Stimulated activated CD8-positive, alpha-beta memory T cell treated with anti-CD3 and anti-CD28 coated beads, Interleukin-7, amount 100 ng/mL, for 4 hours (primary cell): Measurements from ENCODE around the gene FDX2.

Experiments
- DNase-seq, 2 donors: peaks; one replicate each; pipeline ENCODE4 v3.0.0-alpha.2; 2020; ENCODE audit warnings: low read depth in 2 of 2

The FDX2 gene

DNA sequence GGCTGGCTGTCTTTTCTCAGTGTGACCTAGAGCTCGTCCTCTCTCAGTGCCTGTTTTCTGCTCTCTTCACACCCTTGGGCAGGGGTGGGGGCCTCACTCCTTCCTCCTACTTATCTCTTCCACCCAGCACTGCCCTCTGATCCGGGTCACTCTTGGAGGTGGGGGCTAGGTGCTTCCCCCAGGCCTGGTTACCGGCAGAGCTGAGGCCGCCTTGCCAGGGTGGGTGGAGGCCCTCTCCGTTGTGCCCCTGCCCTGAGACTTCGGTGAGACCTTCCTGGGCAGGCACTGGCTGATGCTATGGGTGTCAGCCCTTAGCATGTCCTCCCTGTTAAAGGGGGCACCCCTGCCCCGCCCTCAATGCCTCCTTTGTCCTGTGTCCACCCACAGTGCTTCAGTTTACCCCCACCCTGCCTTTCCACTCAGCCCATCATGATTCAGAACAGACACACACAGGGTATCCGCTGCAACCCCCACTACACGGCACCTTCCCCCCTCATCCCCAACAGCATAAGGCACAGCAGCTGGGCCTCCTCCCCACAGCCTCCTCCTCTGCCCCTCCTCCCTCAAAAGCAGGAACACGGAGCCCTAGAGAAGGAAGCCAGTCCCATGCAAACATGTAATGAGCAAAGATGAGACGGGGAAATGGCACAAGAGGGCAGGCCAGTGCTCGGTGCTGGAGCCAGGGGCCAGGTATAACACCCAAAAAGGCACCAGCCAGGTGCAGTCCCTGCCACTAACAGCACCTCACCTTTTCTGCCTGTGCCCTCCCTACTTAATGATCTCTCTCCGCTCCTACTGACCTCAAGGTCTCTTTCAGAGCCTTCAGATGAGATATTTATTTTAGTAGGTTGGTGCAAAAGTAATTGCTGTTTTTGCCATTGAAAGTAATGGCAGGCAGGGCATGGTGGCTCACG, 16.0 kb downstream of the FDX2 start:
- no peak for DNase-seq

- DNase-seq = no peak
These were observed 19.8 kb downstream of the FDX2 start for GRCh38 chr19:10295847-10296591.

- peak in 1 of 2 donors; percentile 62 for DNase-seq
These were observed 20.4 kb downstream of the FDX2 start for GRCh38 chr19:10295305-10295846.

GRCh38 chr19:10294368-10294697, 21.5 kb downstream of the FDX2 start:
- DNase-seq = no peak

GRCh38 chr19:10293637-10294367, 22.0 kb downstream of the FDX2 start:
- no peak for DNase-seq

DNA sequence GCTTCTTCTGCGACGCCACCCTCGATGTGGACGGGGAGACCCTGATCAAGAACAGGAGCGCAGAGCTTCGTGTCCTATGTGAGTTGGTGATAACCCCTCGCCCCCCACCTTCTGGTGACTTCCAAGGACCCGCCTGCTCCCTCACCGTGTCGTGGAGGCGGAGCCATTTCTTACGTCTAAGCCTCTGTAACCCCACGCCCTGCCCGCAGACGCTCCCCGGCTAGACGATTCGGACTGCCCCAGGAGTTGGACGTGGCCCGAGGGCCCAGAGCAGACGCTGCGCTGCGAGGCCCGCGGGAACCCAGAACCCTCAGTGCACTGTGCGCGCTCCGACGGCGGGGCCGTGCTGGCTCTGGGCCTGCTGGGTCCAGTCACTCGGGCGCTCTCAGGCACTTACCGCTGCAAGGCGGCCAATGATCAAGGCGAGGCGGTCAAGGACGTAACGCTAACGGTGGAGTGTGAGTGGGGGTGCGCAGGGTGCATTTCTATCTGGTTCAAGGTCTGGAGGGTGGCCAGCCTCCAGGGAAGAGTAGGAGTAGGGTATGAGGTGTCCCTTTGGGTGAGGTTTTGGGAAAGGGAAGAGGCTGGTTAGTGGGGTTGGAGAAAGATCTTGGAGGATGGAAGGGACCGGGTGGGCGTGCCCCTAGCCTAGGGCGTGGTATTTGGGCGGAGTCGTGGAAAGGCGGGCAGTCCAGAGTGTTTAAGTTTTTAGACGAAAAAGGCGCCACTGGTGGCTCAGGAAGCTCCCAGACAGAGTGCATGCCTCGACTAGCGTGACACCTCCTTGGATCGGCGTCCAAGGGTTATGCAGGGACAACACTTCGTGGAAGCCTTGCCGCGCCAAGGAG, 22.8 kb downstream of the FDX2 start:
- DNase-seq = no peak

GRCh38 chr19:10292206-10292788, 23.5 kb downstream of the FDX2 start:
- DNase-seq = peak; percentile 60 to 69

- DNase-seq = no peak
These were observed 24.1 kb downstream of the FDX2 start for GRCh38 chr19:10291554-10292205.

DNA sequence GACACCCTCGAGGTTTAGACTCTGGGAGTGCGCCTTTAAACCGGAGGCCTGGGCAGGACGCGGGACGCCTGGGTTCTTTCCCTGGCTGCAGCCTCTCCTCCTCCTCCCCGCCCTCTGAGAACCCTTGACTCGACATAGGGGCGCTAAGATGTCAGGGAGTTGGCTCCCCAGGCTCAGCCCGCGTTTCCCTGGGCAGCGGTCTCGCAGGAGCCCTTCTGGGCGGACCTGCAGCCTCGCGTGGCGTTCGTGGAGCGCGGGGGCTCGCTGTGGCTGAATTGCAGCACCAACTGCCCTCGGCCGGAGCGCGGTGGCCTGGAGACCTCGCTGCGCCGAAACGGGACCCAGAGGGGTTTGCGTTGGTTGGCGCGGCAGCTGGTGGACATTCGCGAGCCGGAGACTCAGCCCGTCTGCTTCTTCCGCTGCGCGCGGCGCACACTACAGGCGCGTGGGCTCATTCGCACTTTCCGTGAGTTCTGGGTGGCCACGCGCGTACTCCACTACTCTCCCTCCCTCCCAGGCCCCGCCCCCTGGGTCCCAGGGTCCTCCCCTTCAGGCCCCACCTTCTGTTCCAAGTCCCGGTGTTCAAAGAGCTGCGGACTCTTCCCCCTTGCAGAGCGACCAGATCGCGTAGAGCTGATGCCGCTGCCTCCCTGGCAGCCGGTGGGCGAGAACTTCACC, 24.8 kb downstream of the FDX2 start:
- DNase-seq = peak in 1 of 2 donors; percentile 60

GRCh38 chr19:10290357-10290875, 25.4 kb downstream of the FDX2 start:
- DNase-seq = no peak

GRCh38 chr19:10289836-10290356, 25.9 kb downstream of the FDX2 start, which contains the start of gene ICAM5:
TSS of gene ICAM5 (plus strand) at chr19:10289952. CDS start at chr19:10290044, 92 bp downstream.
- DNase-seq = peak; percentile 61 to 74

DNA sequence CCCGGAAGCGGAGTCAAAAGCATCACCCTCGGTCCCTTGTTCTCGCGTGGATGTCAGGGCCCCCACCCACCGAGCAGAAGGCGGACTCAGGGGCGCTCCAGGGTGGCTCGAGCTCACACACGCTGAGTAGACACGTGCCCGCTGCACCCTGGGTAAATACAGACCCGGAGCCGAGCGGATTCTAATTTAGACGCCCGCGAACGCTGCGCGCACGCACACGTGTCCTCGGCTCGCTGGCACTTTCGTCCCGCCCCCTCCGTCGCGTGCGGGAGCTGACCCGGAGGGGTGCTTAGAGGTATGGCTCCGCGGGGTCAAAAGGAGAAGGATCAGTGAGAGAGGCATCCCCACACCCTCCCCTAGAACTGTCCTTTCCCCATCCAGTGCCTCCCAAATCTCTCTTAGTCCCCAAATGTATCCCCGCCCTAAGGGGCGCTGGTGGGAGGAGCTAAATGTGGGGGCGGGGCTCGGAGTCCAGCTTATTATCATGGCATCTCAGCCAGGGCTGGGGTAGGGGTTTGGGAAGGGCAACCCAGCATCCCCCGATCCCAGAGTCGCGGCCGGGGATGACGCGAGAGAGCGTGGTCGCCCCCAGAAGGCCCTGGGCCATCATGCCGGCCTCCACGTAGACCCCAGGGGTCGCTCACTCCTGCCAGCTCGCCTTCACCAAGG, 26.5 kb downstream of the FDX2 start:
- DNase-seq = peak; percentile 46 to 59

GRCh38 chr19:10288662-10289166, 27.1 kb downstream of the FDX2 start:
- no peak for DNase-seq

DNA sequence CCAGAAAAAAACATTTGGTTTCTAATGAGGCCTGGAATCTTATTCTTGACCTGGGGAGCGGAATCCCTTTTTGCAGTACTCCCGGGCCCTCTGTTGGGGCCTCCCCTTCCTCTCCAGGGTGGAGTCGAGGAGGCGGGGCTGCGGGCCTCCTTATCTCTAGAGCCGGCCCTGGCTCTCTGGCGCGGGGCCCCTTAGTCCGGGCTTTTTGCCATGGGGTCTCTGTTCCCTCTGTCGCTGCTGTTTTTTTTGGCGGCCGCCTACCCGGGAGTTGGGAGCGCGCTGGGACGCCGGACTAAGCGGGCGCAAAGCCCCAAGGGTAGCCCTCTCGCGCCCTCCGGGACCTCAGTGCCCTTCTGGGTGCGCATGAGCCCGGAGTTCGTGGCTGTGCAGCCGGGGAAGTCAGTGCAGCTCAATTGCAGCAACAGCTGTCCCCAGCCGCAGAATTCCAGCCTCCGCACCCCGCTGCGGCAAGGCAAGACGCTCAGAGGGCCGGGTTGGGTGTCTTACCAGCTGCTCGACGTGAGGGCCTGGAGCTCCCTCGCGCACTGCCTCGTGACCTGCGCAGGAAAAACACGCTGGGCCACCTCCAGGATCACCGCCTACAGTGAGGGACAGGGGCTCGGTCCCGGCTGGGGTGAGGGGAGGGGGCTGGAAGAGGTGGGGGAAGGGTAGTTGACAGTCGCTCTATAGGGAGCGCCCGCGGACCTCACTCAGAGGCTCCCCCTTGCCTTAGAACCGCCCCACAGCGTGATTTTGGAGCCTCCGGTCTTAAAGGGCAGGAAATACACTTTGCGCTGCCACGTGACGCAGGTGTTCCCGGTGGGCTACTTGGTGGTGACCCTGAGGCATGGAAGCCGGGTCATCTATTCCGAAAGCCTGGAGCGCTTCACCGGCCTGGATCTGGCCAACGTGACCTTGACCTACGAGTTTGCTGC, 28.7 kb downstream of the FDX2 start, which contains the start of gene ICAM4:
ICAM4 (plus strand) TSS at position 153 of the 935 bp plus-strand sequence; CDS start at position 211, 58 bp downstream.
- no peak for DNase-seq

DNA sequence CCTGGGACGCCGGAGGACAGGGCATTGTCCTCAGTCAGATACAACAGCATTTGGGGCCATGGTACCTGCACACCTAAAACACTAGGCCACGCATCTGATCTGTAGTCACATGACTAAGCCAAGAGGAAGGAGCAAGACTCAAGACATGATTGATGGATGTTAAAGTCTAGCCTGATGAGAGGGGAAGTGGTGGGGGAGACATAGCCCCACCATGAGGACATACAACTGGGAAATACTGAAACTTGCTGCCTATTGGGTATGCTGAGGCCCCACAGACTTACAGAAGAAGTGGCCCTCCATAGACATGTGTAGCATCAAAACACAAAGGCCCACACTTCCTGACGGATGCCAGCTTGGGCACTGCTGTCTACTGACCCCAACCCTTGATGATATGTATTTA, 30.4 kb downstream of the FDX2 start:
- DNase-seq = no peak

DNA sequence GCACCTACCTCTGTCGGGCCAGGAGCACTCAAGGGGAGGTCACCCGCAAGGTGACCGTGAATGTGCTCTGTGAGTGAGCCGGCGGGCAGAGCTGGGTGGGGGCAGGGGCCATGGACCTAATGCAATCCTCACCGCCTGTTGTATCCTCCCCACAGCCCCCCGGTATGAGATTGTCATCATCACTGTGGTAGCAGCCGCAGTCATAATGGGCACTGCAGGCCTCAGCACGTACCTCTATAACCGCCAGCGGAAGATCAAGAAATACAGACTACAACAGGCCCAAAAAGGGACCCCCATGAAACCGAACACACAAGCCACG, 30.9 kb downstream of the FDX2 start:
- DNase-seq = no peak
